Measurements from ENCODE around the gene PTPRE.

The PTPRE gene

DNA sequence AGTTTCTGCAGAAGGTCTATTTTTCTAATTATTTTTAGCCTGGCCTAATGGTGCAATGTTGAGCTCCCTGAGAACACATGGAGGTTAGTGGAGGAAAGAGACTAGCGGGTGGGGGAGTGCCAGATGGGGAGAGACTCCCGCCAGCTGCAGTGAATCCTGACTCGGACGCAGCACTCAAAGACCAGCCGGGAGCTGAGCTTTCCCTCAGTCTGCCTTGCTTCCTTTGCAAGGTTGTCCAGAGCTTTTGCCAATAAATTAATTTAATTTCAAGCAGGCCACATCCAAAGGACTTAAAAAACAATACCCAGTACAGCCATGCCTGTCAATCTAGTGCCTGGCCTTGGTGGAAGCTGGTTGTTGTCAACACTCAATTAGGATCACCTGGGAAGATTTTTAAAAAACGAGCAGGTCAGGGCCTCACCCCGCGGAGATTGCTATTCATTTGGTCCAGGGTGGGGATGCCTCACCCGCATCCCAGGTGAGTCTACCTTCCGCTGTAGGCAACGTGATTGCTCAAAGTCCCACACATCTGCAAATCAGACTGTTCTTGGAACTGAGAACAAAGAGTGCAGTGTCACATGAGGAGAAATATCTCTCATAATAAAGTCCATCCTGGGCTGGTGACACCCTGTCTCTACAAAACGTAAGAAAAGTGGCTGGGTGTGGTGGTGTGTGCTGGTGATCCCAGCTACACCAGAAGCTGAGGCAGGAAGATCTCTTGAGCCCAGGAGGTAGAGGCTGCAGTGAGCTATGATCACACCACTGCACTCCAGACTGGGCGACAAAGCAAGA is 18.2 kb upstream of the PTPRE start:
- Histone ChIP-seq H3K9me3 (ENCODE audit: low read length) (no peaks in the 10 kb centered on the region), H3K27me3 (ENCODE audit: insufficient read depth, low read length) (no peaks in the 10 kb centered on the region), H3K4me1 (ENCODE audit: insufficient read depth, low read length) (no peaks in the 10 kb centered on the region), H3K4me3 (ENCODE audit: low read length) (no peak overlapping the region), H2AFZ (ENCODE audit: low read depth, low read length) (no peak overlapping the region), H3K36me3 (ENCODE audit: insufficient read depth, low read length) (no peaks in the 10 kb centered on the region)

DNA sequence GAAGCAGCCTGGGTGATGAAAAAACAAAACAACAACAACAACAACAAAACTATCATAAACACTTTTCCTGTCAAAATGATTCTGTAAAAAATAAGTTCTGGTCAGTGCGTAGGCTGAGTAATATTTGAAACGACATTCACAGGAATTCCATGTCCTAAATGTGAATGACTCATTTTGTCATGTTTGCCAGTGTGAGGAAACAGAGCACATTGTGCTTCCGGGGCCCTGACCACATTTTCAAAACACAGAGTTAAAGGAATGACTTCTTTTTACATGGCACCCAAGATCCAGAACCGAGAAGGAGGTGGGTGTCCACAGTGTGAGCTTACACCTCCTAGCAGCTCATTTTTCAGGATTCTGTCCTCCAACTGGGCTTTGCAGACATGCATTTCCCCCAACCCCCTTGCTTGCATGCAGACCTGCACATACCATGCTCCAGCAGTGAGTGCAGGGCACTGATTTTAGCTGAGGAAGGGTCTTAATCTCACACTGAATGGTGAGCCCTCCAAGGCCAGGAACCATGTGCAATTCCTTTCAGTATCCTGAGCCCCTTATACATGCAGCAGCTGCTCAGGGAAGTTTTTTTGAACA is 17.2 kb upstream of the PTPRE start:
- H3K9me3 ChIP-seq (ENCODE audit: low read length), result no peaks in the 10 kb centered on the region

DNA sequence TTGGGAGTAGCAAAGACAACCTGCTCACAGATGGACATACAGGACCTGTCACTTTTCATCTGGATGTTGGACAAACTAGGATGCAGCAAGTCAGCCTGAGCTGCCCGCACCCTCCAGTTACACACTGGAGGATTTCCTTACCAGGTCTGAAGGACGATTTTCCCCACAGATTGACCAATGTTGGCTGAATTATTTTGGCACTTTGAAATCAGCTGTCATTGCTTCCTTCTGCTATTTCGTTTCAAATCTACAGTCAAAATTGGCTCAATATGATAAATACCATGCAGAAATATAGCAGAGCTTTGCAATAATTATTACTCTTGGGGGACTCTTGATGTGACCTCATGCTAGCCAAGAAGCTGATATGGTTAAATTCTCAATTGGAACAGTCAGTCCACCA is 16.7 kb upstream of the PTPRE start:
- Histone ChIP-seq H3K36me3 (ENCODE audit: insufficient read depth, low read length) (no peaks in the 10 kb centered on the region), H3K9me3 (ENCODE audit: low read length) (no peaks in the 10 kb centered on the region), H2AFZ (ENCODE audit: low read depth, low read length) (no peak overlapping the region), H3K27me3 (ENCODE audit: insufficient read depth, low read length) (no peaks in the 10 kb centered on the region), H3K4me3 (ENCODE audit: low read length) (no peak overlapping the region), H3K4me1 (ENCODE audit: insufficient read depth, low read length) (no peaks in the 10 kb centered on the region)

More for the DNA sequence above, 17.2 kb upstream of the PTPRE start:
- no peak overlapping the region for H2AFZ ChIP-seq (ENCODE audit: low read depth, low read length)
- H3K27me3 ChIP-seq (ENCODE audit: insufficient read depth, low read length), result no peaks in the 10 kb centered on the region
- no peak overlapping the region for H3K4me3 ChIP-seq (ENCODE audit: low read length)
- H3K36me3 ChIP-seq (ENCODE audit: insufficient read depth, low read length), result no peaks in the 10 kb centered on the region
- H3K4me1 ChIP-seq (ENCODE audit: insufficient read depth, low read length), result no peaks in the 10 kb centered on the region

DNA sequence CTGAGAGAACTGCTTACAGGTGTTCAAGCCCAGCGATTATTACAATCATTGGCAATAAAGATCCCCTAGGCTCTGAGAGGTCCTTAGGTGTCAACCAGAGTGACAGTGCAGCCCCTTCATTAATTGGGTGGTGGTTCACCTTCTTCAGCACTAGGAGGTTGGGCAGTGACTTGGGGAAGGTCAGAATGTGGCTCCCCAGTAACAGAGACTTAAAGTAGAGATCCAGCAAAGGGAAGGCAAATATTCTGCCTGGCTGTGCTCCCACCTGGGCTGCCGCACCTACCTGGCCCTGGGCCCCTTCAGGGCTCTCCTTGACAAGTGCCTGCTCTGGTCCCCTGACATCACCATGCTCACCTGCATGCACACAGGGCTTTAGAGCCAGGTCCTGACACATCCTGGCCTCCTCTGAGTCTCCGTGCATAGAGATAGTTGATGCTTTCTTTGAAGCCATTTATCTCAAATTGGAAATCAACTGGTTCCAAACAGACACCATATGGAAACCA is 16.0 kb upstream of the PTPRE start:
- Histone ChIP-seq H3K36me3 (ENCODE audit: insufficient read depth, low read length) (no peaks in the 10 kb centered on the region), H3K4me1 (ENCODE audit: insufficient read depth, low read length) (no peaks in the 10 kb centered on the region), H3K27me3 (ENCODE audit: insufficient read depth, low read length) (no peaks in the 10 kb centered on the region), H3K4me3 (ENCODE audit: low read length) (no peak overlapping the region), H3K9me3 (ENCODE audit: low read length) (no peaks in the 10 kb centered on the region), H2AFZ (ENCODE audit: low read depth, low read length) (no peak overlapping the region)

DNA sequence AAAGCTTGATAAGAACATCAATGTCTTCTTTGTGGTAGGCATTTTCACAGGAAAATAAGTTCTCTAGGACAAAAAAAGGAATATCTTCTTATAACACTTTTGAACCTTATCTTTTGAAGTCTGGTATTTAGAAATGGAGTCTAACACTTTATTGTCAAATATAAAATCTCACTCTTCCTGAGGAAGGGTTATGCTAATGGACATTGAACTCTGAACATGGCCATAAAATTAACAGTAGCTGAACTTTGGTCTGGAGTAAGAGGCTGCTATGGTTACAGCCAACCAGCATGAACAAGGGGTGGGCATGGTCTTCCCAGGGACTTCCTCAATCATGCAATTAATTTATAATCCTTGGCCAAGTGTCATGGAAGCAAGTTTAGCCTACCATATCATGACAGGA is 14.2 kb upstream of the PTPRE start, which contains the start of gene CLRN3:
CLRN3 (minus strand) TSS at position 199 of the 400 bp plus-strand sequence; CDS start at position 42, 157 bp downstream.
- Histone ChIP-seq H3K4me3 (ENCODE audit: low read length) (no peak within 1 kb of the TSS), H2AFZ (ENCODE audit: low read depth, low read length) (no peak within 1 kb of the TSS)

DNA sequence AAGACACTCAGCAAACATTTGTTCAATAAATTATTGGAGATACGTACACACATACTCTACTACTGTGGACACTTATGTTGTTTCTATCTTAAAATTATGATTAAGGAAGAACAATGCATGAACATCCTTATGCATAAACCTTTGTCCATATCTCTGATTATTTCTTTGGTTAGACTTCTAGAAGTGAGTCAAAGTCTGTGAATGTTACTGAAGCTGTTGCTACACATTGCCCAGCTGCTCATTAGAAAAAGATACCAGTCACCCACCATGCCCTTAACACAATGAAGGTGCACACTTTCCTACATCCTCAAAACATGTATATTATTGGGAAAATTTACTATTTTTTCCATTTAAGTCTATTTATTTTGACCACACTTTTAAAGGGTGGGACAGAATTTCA is 12.8 kb upstream of the PTPRE start:
- H3K9me3 ChIP-seq (ENCODE audit: low read length), result no peaks in the 10 kb centered on the region
- H3K4me3 ChIP-seq (ENCODE audit: low read length), result no peak overlapping the region
- no peaks in the 10 kb centered on the region for H3K4me1 ChIP-seq (ENCODE audit: insufficient read depth, low read length)
- H3K36me3 ChIP-seq (ENCODE audit: insufficient read depth, low read length), result no peaks in the 10 kb centered on the region
- no peaks in the 10 kb centered on the region for H3K27me3 ChIP-seq (ENCODE audit: insufficient read depth, low read length)
- H2AFZ ChIP-seq (ENCODE audit: low read depth, low read length), result no peak overlapping the region

More for the DNA sequence above, 14.2 kb upstream of the PTPRE start, which contains the start of gene CLRN3:
- Histone ChIP-seq H3K27me3 (ENCODE audit: insufficient read depth, low read length) (no peaks in the 10 kb centered on the region), H3K4me1 (ENCODE audit: insufficient read depth, low read length) (no peaks in the 10 kb centered on the region), H3K9me3 (ENCODE audit: low read length) (no peaks in the 10 kb centered on the region), H3K36me3 (ENCODE audit: insufficient read depth, low read length) (no peaks in the 10 kb centered on the region)

DNA sequence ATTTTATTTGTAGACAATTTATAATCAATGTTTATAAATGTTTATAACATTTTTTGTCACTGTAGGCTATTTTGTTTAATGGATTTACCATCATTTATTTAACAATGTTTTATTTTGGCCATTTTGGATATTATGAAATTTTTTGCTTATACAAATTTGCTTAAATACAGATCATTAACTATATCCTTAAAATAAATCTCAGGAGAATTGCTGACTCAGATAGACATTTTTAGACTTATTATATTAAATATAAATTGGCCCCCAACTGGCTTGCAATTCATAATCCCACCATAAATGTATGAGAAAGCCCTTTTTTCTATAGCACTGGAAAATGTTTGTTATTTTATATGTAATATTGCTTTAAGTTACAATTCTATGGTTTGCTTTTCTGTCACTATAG is 10.3 kb upstream of the PTPRE start:
- Histone ChIP-seq H3K36me3 (ENCODE audit: insufficient read depth, low read length) (no peaks in the 10 kb centered on the region), H3K9me3 (ENCODE audit: low read length) (no peaks in the 10 kb centered on the region), H3K4me1 (ENCODE audit: insufficient read depth, low read length) (no peaks in the 10 kb centered on the region), H2AFZ (ENCODE audit: low read depth, low read length) (no peak overlapping the region), H3K27me3 (ENCODE audit: insufficient read depth, low read length) (no peaks in the 10 kb centered on the region), H3K4me3 (ENCODE audit: low read length) (no peak overlapping the region)

DNA sequence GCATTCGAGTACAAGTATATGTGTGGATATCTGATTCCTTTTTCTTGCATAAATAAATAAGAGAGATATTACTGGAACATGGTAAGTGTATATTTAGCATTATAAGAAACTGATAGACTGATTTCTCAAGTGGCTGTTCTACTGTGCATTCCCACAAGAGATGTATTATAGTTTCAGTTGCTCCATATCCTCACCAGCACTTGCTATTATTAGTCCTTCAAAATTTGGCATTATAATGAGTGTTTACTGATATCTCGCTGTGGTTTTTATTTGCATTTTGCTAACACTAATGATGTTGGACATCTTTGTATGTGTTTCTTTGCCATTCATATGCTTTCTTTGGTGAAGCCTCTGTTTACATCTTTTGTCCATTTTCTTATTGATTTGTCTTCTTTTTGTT is 9.7 kb upstream of the PTPRE start:
- no peak overlapping the region for H3K4me3 ChIP-seq (ENCODE audit: low read length)
- H3K27me3 ChIP-seq (ENCODE audit: insufficient read depth, low read length), result no peaks in the 10 kb centered on the region
- H3K4me1 ChIP-seq (ENCODE audit: insufficient read depth, low read length), result no peaks in the 10 kb centered on the region
- H3K9me3 ChIP-seq (ENCODE audit: low read length), result no peaks in the 10 kb centered on the region
- no peak overlapping the region for H2AFZ ChIP-seq (ENCODE audit: low read depth, low read length)
- H3K36me3 ChIP-seq (ENCODE audit: insufficient read depth, low read length), result no peaks in the 10 kb centered on the region

DNA sequence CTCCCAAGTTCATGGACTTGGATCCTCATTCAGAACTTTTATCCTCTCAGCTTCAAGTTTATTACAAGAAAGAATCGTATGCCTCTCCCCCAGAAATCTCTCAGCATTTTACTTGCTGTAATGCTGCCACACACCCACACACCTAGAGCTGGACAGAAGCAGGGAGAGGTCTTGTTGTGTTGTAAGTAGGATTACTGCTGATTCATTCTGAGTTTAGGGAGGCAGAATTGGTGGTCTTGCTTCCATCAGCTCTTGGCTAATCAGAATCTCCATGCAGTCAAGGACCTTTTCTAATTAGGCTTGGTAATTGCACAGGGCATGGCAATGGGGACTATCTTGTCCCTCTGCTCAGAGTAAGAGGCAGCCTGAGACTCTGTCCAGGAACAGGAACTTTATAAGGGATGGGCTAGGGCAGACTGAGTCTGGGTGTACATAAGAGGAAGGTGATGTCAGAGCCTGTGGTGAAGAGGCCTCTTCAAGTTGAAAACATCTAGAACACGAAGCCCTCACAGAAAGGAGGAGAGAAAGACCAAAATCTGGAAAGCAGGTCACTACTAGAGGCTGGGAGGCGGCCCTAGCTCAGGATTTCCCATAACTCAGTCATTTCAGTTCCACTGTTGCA is 7.0 kb upstream of the PTPRE start:
- Histone ChIP-seq H3K4me3 (ENCODE audit: low read length) (no peak overlapping the region), H3K36me3 (ENCODE audit: insufficient read depth, low read length) (no peaks in the 10 kb centered on the region), H3K27me3 (ENCODE audit: insufficient read depth, low read length) (peaks cover 7% of the 10 kb centered on the region), H3K9me3 (ENCODE audit: low read length) (no peaks in the 10 kb centered on the region), H2AFZ (ENCODE audit: low read depth, low read length) (no peak overlapping the region), H3K4me1 (ENCODE audit: insufficient read depth, low read length) (no peaks in the 10 kb centered on the region)

DNA sequence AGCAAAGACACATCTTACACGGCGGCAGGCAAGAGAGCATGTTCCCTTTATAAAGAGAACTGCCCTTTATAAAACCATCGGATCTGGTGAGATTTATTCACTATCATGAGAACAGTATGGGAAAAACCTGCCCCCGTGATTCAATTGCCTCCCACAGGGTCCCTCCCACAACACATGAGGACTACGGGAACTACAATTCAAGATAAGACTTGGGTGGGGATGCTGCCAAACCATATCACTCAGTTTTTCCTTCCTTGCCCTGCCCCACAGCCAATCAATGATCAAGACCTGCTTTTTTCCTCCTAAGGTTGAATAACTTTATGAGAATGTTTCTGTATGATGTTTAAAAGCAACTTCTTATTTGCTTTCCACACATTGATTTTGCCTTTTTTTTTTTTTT is 3.1 kb upstream of the PTPRE start:
- H3K36me3 ChIP-seq (ENCODE audit: insufficient read depth, low read length), result no peaks in the 10 kb centered on the region
- no peaks in the 10 kb centered on the region for H3K9me3 ChIP-seq (ENCODE audit: low read length)
- peaks cover 31% of the 10 kb centered on the region for H3K27me3 ChIP-seq (ENCODE audit: insufficient read depth, low read length)
- H3K4me3 ChIP-seq (ENCODE audit: low read length), result no peak overlapping the region
- H3K4me1 ChIP-seq (ENCODE audit: insufficient read depth, low read length), result peaks cover 8% of the 10 kb centered on the region
- H2AFZ ChIP-seq (ENCODE audit: low read depth, low read length), result no peak overlapping the region

DNA sequence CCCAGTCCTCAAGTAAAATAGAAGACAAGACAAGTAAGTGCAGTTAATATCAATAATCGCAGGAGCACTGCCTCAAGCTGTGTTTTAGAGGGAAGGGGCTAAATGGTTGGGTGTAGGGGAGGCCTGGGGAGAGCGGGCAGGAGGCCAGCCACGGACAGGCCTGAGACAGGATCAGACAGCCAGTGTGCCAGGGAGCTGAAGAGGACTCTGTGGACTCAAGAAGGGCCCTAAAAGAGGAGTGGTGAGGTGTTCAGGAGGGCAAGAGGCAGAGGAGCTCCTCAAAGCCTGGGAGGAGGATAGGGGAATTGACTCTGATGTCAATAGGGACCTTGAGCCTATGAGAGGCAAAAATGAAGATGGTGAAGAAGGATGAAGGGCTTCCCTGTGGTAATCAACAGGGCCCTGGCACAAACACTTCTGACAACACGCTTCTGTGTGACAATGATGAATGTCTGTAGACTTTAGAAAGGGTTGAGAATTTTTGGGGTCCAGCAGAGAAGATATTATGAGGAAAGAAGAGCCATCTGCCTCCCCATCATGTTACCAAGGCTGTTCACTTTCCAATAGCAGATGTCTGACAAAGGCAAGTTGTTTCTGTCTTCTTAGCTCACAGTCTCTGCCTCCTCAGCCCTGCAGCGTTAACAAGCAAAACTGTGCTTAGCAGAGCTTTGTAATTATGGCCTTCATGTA is 2.4 kb upstream of the PTPRE start:
- Histone ChIP-seq H2AFZ (ENCODE audit: low read depth, low read length) (no peak overlapping the region), H3K4me3 (ENCODE audit: low read length) (no peak overlapping the region), H3K36me3 (ENCODE audit: insufficient read depth, low read length) (no peaks in the 10 kb centered on the region), H3K9me3 (ENCODE audit: low read length) (no peaks in the 10 kb centered on the region), H3K27me3 (ENCODE audit: insufficient read depth, low read length) (peaks cover 31% of the 10 kb centered on the region), H3K4me1 (ENCODE audit: insufficient read depth, low read length) (peaks cover 8% of the 10 kb centered on the region)

DNA sequence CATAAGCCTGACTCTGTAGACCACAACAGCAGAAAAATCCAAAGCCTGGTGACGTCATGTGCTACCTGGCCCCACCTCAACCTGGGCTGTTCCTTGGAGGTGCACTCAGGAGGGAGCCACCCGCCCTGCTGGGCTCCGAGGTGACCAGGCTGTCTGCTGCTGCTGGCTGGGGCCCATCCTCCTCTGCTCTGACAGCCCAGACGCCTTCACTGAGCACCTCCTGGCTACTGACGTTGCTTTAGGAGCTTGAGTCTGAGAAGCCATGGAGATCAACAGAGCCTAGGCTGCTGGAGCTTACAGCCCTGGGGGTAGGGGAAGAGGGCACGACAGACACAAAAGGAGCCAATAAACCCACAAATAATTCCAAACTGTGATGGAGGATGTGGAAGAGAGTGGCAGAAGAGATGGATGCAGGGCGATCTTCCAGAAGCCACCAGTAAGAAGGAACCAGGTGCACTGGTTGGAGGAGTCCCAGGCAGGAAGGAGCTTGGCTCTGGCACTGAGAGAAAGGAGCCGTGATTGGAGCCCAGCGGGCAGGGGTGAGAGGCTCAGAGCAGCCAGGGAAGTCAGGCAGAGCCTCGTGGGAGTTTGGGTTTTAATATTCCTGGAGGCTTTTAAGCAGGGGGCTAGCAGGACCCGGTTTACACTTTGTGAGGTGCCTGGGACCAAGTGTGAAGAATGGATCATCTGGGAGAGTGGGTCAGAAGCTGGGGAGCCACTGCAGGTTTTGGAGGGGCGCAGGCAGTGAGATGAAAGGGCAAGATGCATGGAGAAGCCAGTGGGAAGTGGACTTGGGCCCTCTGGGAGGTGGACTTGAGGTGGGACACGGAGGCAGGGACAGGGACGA is 1.7 kb upstream of the PTPRE start:
- Histone ChIP-seq H2AFZ (ENCODE audit: low read depth, low read length) (no peak overlapping the region), H3K9me3 (ENCODE audit: low read length) (no peaks in the 10 kb centered on the region), H3K4me3 (ENCODE audit: low read length) (no peak overlapping the region), H3K27me3 (ENCODE audit: insufficient read depth, low read length) (peaks cover 31% of the 10 kb centered on the region), H3K4me1 (ENCODE audit: insufficient read depth, low read length) (peaks cover 8% of the 10 kb centered on the region), H3K36me3 (ENCODE audit: insufficient read depth, low read length) (no peaks in the 10 kb centered on the region)

Measured in neuron (in vitro differentiated cells).